H1 (cell line): ENCODE results near the gene GXYLT1.

Source experiments
- CHD1 ChIP-seq: IDR thresholded peaks from 2 replicates; pipeline ENCODE4 v1.6.1; 2012; ENCODE audit warnings: low read depth, low read length, improper control_type of control experiment
- CREB1 ChIP-seq: IDR thresholded peaks from 2 replicates; pipeline ENCODE4 v1.6.1; 2012; ENCODE audit warnings: inconsistent platforms
- CTCF ChIP-seq, 3 experiments: IDR thresholded peaks; 1 replicate in 2 of 3; 2 replicates in 1 of 3; pipeline versions ENCODE4 v1.5.1 to v1.6.1; 2011; ENCODE audit warnings: low read length in 3 of 3, mild to moderate bottlenecking in 3 of 3, inconsistent platforms in 2 of 3, low read depth in 1 of 3, moderate library complexity in 1 of 3; ENCODE audit not compliant: insufficient read depth in 1 of 3; ENCODE audit errors: control extremely low read depth in 1 of 3
- EP300 ChIP-seq, 2 experiments: IDR thresholded peaks; 1 replicate in 1 of 2; 2 replicates in 1 of 2; pipeline ENCODE4 v1.6.1; 2011 to 2012; ENCODE audit warnings: low read depth in 2 of 2, low read length in 2 of 2, mild to moderate bottlenecking in 2 of 2, borderline replicate concordance in 1 of 2, inconsistent platforms in 1 of 2, moderate library complexity in 1 of 2
- GABPA ChIP-seq: IDR thresholded peaks from 2 replicates; pipeline ENCODE4 v1.6.1; 2011; ENCODE audit warnings: mild to moderate bottlenecking, low read length, moderate library complexity, borderline replicate concordance; ENCODE audit not compliant: insufficient read depth
- GTF2F1 ChIP-seq: IDR thresholded peaks from 2 replicates; pipeline ENCODE4 v1.6.1; 2012; ENCODE audit warnings: low read depth, low read length, improper control_type of control experiment, borderline replicate concordance
- KDM1A ChIP-seq: fragments of 200-600, 300-600 bp; sonication (generic); IDR thresholded peaks from 2 replicates; pipeline ENCODE4 v1.7.1; 2016; ENCODE audit warnings: mild to moderate bottlenecking, low read length, borderline replicate concordance
- POLR2A ChIP-seq, 2 experiments: IDR thresholded peaks; 1 replicate in 1 of 2; 2 replicates in 1 of 2; pipeline ENCODE4 v1.6.1; 2011; ENCODE audit warnings: low read depth in 2 of 2, low read length in 2 of 2, mild to moderate bottlenecking in 2 of 2; ENCODE audit errors: control extremely low read depth in 1 of 2
- RAD21 ChIP-seq, 2 experiments: IDR thresholded peaks in 1 of 2; conservative IDR thresholded peaks in 1 of 2; 2 replicates each; pipeline ENCODE4 v1.6.1; 2011; ENCODE audit warnings: low read depth in 2 of 2, low read length in 2 of 2, improper control_type of control experiment in 1 of 2, inconsistent platforms in 1 of 2, mild to moderate bottlenecking in 1 of 2, moderate library complexity in 1 of 2
- SIN3A ChIP-seq, 2 experiments: IDR thresholded peaks in 1 of 2; conservative IDR thresholded peaks in 1 of 2; 2 replicates each; pipeline ENCODE4 v1.6.1; 2011 to 2012; ENCODE audit warnings: low read length in 2 of 2, improper control_type of control experiment in 1 of 2, low read depth in 1 of 2, mild to moderate bottlenecking in 1 of 2
- TAF1 ChIP-seq: IDR thresholded peaks from 2 replicates; pipeline ENCODE4 v1.6.1; 2011; ENCODE audit warnings: mild to moderate bottlenecking, low read depth, low read length
- TF ChIP-seq, protein P1 (sequence below): IDR thresholded peaks from 2 replicates; pipeline ENCODE4 v1.6.1; 2011; ENCODE audit warnings: low read depth, mild to moderate bottlenecking, low read length; ENCODE audit not compliant: insufficient read depth

- TF ChIP-seq CTCF (IDR thresholded peaks at IDR 0.05; ENCODE audit: control extremely low read depth in 1 of 3, insufficient read depth in 1 of 3, low read depth in 1 of 3, low read length in 3 of 3) (no peak), KDM1A (no peak), CREB1 (no peak), EP300 (IDR thresholded peaks at IDR 0.05; ENCODE audit: borderline replicate concordance in 1 of 2, low read depth in 2 of 2, low read length in 2 of 2) (no peak), GTF2F1 (no peak), TAF1 (no peak), GABPA (no peak), SIN3A (conservative IDR thresholded peaks at IDR 0.05 in 1 of 2, IDR thresholded peaks at IDR 0.05 in 1 of 2; ENCODE audit: low read depth in 1 of 2, low read length in 2 of 2) (no peak), RAD21 (IDR thresholded peaks at IDR 0.05 in 1 of 2, conservative IDR thresholded peaks at IDR 0.05 in 1 of 2; ENCODE audit: low read depth in 2 of 2, low read length in 2 of 2) (no peak), CHD1 (no peak), POLR2A (IDR thresholded peaks at IDR 0.05; ENCODE audit: control extremely low read depth in 1 of 2, low read depth in 2 of 2, low read length in 2 of 2) (no peak)
- TF ChIP-seq, protein P1, sequence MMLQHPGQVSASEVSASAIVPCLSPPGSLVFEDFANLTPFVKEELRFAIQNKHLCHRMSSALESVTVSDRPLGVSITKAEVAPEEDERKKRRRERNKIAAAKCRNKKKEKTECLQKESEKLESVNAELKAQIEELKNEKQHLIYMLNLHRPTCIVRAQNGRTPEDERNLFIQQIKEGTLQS, result no peak
These were observed 9.3 kb downstream of the GXYLT1 start for GRCh38 chr12:42135259-42135814.
